CD4-positive, alpha-beta T cell treated with Interleukin-17A for 1 hour (primary cell): Measurements from ENCODE around the gene GPC3.

Experiments
- DNase-seq: peaks from one replicate; pipeline ENCODE4 v3.0.0-alpha.2; 2020

Gene GPC3

DNA sequence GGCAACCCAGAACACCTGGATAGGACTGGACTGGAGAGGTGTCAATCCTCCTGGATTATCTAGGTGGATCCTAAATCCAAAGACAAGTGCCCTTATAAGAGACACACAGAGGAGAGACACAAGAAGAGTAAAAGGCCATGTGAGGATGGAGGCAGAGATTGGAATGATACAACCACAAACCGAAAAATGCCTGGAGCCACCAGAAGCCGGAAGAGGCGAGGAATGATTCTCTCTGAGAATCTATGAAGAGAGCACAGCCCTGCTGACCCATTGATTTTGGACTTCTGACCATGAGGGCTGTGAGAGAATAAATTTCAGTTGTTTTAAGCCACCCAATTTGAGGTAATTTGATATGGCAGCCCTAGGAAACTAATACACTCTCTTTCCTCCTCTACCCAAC lies 20.1 kb downstream of the GPC3 start:
- DNase-seq, result no peak

DNA sequence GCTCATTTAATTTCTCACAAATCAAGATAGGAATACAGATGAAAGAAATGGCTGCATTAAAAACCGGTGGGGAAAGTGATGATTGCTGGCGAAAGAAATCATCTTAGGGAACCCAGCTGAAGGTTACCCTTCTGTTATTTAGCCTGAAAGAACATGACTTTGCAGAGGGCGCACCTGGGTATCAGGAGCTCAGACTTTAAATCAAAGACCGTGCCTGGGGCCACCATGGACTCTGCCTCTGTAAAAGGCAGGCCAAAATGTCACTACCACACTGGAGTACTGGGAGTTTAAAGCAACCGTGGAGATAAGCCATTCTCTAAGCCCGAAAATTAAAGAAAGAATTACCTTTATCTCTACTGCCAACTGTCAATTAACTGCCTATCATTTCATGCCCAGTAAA lies 24.3 kb downstream of the GPC3 start:
- no peak for DNase-seq

DNA sequence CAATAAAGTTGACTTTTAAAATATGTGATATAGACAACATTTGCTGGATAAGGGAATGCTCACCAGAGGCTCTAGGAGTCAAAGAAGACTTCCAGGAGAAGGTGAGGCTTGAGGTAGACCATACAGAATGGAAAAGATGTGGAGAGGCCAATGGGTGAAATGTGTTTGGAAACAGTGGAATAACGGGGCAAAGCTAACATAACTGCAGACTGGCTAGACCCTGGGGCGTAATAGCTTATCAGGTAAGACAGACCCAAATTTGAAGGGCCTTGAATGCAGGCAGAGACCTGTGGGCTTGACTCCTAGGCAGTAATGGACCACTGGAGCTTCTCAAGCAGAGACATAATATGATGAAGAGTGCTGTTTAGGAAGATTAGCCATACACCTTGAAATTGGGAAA lies 25.4 kb downstream of the GPC3 start:
- no peak for DNase-seq

DNA sequence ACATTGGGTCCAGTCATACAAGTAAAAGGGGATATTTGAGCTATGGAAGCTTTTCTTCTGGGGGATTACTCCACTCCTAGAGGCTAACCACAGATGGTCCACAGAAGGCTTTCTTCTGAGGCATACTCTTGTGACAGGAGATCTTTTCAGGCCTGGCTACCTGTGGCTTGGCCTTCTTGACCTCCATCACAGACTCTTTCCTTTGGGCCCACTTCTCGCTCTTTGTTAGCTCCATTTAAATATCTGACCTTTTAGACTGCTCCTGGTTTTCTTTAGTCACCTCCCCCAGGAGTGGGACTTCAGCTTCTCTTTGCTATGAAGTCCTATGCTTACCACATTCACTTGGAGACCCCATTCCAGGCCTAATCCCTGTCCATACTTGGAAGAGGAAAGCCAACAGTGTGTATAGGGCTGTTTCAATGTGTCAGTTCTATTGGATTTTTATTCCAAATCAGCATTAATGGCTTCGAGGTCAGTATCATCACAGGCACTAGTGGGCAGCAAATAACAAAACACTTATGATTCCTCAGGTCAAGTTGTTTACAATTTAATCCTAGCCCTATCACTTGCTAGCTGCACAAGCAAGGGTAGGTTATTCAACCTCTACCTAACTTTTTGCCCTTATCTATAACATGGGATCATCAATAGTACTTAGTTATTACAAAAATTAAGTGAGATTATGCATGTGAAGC lies 26.3 kb downstream of the GPC3 start:
- DNase-seq, result no peak

DNA sequence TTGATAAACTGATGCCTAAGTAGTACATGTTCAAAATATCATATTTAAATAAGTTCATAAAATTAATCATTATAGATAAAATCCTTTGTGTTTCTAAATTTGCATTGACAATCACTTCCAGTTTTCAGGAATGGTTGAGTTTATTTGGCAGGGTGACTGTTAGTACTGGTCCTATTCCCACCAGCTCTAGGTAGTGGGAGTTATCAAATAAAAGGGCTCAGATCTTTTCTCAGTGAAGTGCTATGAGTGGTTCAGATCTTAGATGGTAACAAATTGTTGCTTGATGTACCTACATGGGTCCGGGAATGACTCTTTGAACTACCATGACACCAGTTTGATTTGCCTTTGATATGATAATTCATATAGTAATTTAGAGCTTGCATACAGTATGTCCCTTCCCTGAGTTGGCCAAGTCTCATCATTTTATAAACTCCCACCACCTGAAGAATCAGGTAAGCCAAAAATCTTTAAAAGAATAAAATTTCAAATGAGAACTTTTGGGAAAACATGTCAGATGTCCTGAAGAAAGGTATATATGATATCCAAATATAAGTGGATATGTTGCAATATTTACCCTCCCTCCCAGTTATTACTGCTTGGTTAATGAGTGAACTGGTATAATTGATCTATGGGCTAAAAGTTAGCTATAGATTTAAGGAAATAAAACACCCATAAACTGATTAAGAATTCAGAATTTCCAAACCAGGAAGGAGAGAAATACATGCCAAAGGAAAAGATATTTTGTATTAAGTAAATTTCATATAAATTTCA lies 28.6 kb downstream of the GPC3 start:
- no peak for DNase-seq

DNA sequence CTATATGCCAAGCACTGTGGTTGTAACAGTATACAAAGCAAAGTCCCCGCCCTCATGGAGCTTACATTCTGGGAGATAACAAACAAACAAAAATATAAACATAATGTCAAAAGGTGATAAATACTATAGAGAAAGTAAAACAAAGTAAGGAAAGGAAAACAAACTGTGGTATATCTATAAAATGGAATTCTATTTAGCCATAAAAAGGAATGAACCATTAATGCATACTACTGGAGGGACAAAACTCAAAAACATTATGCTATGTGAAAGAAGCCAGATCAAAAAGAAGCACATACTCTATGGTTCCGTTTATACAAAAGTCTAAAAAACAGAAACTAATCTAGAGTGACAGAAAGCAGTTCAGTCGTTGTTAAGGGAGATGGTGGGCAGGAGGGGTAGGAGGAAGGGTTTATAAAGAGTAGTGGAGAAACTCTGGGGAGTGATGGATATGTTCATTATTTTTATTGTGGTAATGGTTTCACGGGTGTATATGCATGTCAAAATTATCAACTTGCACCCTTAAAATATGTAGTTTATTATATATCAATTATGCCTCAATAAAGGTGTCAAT lies 31.5 kb downstream of the GPC3 start:
- DNase-seq, result no peak

DNA sequence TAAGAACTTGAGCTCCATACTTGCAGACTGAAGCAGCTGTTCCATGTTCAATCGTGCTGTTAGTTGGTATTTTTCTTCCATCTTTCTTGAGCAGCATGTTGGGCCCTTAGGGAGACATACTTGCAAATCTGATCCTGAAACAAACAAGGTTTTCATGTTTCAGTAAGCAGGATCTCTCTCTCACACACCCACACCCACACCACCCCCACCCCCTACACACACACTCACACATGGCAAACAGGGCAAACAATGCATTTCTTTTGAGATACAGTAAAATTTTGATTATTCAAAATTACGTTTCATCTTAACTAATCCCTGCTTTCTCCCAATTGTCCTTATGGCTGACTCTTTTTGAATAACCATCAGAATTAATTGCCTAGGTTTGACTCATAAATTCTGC lies 32.3 kb downstream of the GPC3 start:
- DNase-seq, result no peak

DNA sequence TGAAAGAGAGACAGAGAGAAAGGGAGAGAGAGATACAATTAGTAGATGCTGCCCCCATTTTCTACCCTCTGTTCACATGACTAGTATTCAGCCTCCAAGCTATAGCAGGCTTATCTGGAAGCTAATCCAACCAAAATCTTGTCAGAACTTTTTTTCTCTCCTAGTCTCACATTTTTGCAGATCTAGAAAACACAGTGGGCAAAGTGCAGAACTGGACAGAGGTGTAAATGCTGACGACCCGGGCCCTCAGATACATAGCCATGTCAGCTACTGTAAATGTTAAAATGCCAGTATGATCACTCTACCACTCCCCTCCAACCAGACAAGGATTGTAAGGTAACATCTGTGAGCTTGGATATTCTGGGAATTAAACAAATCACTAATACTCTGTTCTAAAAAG lies 34.3 kb downstream of the GPC3 start:
- DNase-seq, result no peak

DNA sequence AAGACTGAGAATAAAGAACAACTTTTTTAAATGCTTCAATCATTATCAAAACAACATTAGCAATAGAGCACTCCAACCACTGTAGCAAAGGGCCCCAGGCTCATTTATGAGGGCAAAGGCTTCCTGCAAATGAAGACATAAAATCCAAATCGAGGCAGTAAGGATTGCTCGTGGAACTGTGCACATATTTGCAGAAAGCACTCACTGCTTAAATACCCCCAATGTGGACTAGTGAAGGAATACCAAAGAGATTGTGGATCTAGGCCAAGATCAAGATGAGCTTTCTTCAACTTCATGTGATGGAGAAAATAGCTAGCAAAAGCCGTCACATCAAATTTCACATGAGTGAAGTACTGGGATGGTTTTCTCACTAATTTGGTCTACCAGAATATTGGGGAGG lies 35.2 kb downstream of the GPC3 start:
- no peak for DNase-seq

DNA sequence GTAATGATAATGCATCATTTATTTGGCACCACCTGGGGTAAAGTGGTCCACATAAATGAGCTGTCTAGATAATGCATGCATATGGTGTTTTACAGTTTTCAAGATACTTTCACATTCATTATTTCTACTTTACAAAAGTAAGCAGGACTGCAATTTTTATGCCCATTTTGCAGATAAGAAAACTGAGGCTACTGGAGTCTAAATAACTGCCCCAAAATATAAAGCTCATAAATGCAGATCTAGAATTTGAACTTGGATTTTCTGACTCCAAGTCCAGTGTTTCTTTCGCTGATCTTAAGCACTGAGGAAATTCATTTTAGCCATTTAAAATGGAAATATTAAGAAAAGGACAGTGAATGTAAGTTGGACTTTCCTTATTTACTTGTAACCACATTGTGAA lies 36.5 kb downstream of the GPC3 start:
- no peak for DNase-seq

DNA sequence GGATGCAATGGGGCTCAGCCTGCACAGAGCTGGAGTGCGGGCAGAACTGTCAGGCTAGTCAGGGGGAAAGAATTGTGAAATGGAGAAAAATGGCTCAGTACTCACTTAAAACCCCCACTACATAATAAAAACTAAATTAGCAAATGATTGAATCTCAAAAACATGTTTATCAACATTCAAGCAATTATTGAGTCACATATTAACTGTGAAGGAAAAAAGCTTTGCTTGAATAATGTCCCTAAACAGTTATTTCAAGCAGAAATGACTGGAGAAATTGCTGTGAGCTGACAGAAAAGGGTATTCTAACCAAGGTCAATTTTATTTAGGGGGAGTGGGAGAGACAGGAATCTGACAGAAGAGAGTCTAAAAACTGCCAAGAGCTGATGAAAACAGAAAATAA lies 37.4 kb downstream of the GPC3 start:
- DNase-seq, result no peak

DNA sequence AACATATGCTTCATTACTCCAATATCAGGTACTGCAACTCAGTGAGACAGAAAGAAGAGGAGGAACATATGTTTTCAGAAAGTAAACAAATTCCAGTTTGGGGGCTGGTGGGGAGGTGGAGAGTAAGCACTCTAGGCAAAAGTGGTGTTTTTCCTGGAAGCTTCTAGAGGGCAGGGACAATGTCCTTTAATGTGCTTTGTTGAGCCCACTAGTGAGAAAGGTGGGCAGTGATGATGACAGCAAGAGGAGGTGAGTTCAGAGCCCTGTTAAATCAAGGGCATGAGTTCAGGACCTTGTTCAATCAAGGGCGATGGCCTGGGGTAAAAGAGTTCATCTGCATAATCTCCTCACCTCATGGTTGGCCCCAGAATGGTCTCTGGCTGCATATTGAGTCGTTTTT lies 38.4 kb downstream of the GPC3 start:
- DNase-seq, result no peak

DNA sequence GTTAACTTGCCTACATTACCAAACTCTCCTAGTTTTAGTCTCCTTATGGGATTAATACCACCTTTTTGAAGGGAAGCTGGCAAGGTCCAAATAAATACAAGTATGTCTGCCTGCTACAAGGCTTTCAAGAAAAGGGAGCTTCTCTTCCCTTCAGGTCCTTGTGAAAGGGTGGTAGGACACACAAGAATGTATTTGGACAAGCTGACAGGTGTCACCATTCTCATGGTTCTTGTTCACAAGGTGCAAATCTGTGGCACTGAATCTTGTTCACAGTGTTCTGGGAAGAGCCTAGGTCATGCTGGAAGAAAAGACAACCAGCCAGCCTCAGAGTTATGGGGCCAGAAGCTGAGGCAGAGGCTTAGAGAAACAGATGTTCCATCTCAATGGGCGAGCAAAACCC lies 41.9 kb downstream of the GPC3 start:
- no peak for DNase-seq

DNA sequence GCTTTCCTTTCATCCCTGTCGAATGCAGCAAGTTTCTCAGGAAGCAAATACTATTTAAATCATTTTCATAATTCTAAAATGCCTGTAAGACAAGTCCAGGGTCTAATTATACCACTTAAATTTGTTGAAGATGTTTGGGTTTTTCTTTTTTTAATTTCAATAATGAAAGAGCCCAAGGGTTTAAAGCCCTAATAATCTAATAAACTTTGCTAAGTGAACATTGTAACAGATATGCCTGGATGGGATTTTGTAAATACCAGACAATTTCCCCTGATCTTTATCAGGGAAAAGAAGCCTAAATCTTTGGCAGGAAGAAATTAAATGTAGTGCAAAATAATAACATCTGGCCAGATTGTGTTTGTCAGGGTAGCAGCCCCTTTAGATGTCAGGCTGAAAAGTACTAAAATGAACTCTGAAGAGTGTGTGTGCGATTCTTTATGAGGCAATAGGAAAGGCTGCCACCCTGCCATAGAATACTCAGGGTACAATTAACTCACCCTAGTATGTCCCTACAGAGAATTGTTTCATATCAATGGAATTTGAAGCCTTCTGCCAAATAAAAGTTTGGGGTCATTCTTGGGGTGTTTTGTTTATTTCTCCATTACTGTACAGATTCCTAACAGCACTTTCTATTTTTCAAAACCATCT lies 45.6 kb downstream of the GPC3 start:
- no peak for DNase-seq

DNA sequence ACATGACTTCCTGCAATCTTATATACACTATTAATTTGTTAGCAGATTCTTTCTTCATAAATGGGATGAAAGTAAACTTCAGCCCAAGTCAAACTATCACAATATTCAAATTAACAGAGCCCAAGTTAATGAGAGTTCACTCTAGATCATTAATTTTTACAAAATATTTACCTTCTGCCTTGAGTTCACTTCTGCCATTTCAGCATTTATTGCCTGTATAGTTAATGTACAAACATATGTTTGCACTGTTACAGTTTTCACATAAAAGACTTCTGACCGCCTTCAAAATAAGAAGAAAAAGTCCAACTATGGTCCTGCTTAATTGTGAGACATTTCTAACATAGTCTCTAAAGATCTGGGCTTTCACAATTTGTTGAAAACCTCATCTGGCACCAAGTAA lies 46.9 kb downstream of the GPC3 start:
- DNase-seq, result no peak

DNA sequence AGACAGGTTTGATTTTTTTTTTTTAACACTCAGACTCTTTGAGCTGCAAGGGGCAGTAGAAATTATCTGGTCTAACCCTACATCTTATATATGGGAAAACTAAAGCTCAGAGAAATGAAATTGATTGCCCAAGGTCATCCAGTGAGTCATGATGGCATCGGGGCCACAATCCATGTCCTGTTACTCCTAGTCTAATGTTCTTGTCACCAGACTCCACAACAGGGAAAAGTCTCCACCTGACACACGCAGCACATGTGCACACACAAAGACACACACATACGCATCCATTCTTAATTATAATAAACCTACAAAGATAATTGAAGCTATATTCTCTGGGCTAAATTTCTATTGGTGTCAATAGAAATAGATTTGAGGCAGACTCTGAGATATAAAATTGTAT lies 48.4 kb downstream of the GPC3 start:
- DNase-seq, result no peak

DNA sequence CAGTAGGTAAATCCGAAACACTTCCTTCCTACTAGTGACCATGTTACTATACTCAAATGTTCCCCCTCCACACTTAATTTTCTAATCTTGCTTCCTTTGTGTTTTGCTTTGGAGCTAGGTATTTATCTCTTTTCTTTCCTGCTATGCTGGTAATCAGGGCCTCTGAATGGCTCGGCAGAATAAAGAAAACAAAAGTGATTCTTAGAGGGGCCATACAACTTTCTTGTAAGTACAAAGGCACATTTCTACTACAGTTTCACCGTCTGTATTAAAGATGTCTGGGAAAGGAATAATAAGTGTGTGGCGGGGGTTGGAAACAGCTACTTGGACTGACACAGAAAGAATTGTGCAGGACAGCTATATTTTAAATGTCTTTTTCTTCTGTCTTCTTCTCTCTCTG lies 50.3 kb downstream of the GPC3 start:
- no peak for DNase-seq

DNA sequence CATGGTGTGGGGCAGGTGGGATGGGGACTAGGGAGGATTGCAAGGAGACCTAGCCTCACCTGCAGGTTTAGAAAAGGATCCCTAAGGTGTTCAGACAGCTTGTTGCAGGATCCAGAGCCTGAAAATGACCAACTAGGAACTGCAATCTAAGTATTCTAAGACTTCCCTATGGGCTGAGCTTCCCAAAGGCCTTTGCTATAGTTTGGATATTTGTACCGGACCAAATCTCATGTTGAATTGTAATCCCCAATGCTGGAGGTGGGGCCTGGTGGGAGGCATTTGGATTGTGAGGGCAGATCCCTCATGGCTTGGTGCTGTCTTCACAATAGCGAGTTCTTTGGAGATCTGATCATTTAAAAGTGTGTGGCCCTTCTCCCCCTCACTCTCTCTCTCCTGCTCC lies 52.1 kb downstream of the GPC3 start:
- no peak for DNase-seq

DNA sequence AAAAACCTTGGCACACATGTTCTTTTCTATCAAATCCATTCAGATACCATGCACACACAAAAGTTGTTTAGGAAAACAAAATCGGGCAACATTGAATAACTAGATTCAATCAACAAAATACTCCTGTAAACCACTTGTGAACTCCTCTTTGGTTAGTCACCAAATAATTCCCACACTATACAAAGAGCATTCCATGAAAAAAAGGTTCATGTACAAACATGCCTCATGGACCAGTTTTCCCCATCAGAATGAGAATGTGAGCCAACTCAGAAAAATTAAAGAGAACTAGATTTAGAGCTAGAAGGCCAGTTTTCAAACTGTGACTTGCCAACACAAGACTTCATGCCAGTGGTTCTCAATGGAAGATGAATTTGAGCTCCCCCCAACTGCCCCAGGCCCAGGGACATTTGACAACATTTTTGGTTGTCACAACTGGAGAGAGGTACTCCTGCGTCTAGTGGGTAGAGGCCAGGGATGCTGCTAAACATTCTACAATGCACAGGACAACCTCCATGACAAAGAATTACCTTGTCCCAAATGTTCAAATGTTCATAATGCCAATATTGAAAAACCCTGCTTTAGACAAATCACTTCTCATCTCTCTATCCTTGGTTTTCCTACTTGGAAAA lies 55.4 kb downstream of the GPC3 start:
- no peak for DNase-seq

DNA sequence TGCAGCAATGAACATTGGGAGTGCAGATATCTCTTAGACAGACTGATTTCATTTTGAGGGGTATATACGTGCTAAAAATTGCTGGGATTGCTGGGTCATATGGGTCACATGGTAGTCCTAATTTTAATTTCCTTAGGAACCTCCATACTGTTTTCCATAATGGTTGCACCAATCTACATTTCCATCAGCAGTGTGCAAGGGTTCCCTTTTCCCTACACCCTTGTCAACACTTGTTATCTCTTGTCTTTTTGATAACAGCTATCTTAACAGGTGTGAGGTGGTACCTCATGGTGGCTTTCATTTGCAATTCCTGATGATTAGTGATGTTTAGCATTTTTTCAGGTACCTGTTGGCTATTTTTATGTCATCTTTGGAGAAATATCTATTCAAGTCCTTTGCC lies 57.0 kb downstream of the GPC3 start:
- no peak for DNase-seq

DNA sequence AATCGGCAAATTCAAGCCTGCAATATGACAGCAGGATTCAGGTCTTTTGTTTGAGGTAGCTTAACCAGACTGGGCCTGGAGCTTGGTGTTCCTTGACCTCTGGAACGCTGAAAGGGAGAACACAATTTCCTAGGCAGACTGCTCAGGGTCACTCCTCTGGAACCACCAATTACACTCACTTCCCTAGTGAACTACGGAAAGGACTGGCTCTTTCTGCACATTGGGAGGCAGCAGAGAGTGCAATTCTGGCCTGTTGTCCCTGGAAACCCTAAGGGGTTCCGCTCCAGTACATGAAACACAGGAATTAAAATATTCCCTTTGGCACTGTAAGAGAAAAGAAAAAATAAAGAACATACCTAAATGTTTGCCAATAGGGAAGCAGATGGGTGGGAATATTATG lies 58.6 kb downstream of the GPC3 start:
- no peak for DNase-seq

DNA sequence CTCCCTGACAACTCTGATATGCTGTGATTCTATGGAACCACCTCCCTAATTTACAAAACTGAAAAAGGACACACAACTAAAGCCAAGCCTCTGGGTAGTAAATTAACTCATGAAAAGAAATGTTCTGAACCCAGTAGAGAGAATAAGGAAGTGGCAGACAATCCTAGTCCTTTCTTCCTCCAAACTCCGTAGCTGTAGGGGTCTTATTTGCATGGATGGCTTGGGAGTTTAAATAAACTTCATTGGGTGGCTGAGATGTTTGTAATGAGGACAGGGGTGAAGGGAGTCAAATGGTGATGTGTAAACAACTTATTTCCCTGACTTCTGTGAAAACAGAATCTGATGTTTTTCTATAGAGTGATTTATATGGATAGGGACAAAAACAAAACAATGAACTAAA lies 59.3 kb downstream of the GPC3 start:
- DNase-seq, result no peak

DNA sequence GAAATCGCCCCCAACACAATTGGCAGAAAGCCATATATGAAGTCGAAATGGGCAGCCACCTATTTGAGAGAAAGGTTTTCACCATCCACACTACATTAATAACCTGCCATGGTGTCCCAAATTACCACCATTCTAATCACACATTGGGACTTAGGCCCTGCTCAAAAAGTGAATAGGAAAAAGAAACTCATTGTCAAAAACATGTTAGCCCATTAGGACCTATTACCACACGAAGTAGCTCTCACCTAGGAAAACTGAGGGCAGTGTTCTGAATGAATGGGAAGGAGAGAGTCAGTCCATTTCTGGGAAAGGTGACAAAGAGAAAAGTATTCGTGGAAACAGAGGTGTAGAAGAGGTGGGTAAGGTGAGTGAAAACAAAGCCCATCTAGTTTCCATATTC lies 60.8 kb downstream of the GPC3 start:
- no peak for DNase-seq

DNA sequence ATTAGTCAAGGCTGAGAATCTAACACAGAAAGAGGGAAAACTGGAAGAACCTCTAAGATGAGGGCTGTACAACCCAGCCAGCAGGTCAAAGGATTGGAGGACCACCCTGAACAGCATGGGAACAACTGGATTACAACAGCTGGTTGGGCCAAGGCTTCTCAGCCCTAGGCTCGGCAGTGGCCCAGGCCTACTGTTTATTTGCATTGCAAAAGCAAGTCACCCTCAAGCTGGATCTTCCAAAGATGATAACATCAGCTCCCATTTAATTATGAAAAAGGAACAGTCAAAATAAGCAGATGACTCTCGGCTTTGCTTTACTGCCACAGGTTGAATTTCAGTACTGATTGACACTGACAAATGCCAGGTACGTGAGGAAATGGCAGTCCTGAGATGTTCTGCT lies 61.8 kb downstream of the GPC3 start:
- DNase-seq, result no peak
